Tibial nerve (tissue), 3 donors: Measurements from ENCODE around the gene AFF3.

Experiments used
- CTCF ChIP-seq, 5 experiments: fragments of 200-600 bp in 3 of 5; fragments of 450-650 bp in 2 of 5; sonication (generic) in 3 of 5; IDR thresholded peaks; one replicate each; pipeline ENCODE4 v1.5.1; 2016 to 2019; ENCODE audit warnings: antibody characterized with exemption in 5 of 5, mild to moderate bottlenecking in 3 of 5, moderate library complexity in 2 of 5
- POLR2A ChIP-seq, 2 donors: fragments of 450-650 bp; IDR thresholded peaks; one replicate each; pipeline ENCODE4 v1.6.1; 2017; ENCODE audit warnings: antibody characterized with exemption in 2 of 2, mild to moderate bottlenecking in 2 of 2, moderate library complexity in 2 of 2

GRCh38 chr2:99857372-99857771 lies 285.0 kb downstream of the AFF3 start:
- TF ChIP-seq CTCF (IDR thresholded peaks at IDR 0.05) (no peak), POLR2A (IDR thresholded peaks at IDR 0.05) (no peak)
